GM12873 (cell line): ENCODE results near the gene CRKL.

Experiments
- TF ChIP-seq, protein P1 (sequence below): IDR thresholded peaks from 2 replicates; pipeline ENCODE4 v1.5.1; 2012; ENCODE audit warnings: low read depth, mild to moderate bottlenecking, moderate library complexity, low read length, control low read depth; ENCODE audit not compliant: insufficient read depth; ENCODE audit errors: missing control alignments

The CRKL gene

DNA sequence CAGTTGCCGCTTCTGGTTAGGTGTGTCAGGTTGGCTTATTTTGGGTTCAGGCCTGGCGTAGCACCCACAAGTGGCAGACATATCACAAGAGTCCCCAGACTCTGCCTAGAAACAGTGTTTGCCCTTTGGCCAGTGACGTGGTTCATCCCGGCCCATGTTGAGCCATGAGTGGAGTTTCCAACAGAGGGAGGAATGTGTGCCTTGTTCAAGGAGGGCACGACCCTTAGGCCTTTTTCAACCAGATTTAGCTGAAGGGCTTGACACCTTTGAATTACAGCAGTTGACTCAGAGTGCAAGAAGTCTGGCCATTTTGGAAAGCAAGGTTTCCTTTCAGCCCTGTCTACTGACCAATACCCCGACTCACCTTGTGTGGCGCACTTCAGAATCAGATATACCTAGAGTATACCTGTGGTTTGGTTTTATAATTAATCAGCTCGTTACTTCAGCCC lies 34.7 kb downstream of the CRKL start:
- TF ChIP-seq, protein P1, sequence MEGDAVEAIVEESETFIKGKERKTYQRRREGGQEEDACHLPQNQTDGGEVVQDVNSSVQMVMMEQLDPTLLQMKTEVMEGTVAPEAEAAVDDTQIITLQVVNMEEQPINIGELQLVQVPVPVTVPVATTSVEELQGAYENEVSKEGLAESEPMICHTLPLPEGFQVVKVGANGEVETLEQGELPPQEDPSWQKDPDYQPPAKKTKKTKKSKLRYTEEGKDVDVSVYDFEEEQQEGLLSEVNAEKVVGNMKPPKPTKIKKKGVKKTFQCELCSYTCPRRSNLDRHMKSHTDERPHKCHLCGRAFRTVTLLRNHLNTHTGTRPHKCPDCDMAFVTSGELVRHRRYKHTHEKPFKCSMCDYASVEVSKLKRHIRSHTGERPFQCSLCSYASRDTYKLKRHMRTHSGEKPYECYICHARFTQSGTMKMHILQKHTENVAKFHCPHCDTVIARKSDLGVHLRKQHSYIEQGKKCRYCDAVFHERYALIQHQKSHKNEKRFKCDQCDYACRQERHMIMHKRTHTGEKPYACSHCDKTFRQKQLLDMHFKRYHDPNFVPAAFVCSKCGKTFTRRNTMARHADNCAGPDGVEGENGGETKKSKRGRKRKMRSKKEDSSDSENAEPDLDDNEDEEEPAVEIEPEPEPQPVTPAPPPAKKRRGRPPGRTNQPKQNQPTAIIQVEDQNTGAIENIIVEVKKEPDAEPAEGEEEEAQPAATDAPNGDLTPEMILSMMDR = no peak

DNA sequence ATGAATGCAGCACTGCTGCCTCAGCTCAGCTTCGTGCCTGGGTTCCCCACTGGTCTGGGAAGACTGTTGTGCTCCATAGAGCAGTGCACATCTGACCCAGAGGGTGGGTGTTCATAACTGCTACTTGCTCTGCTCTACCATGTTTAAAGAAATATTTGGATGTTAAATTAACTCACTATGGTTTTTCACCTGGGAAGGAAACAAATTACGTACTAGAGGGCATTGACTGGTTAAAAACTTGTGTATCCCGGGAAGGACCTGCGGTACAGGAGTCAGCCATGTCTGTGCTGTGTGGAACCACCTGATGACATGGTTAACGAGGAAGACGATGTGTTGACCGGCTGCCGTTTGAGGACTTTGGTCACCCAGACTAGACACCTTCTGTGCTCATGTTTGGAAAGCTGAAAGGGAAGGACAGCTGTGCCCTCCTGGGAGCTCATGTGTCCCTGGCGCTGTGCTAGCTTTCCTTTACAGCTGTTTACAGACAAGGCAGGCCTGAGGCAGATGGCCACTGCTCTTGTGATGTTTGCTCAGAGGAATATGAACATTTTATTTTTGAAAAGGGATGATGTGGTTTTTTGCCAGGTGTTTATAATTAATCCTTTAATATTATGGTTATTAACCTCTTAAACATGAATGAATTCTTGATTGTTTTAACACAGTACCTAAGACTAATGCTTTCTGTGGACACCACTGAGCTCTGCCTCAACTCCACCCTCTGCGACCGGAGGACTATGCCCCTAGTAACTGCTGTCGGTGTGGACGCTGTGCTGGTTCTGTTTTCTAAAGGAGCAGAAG lies 35.5 kb downstream of the CRKL start:
- TF ChIP-seq, protein P1 = no peak

DNA sequence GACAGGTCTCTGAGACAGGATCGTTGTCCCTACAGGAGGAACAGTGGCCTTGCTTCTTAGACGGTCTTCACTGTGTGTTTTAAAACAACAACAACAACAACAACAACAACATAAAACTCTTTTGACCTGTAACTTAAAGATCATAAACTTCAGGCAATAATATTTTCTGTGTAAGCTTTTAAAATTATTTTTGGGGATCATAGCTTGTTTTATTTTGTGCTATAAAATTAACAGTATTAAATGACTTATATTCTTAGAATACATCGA lies 36.1 kb downstream of the CRKL start:
- TF ChIP-seq, protein P1 = no peak

DNA sequence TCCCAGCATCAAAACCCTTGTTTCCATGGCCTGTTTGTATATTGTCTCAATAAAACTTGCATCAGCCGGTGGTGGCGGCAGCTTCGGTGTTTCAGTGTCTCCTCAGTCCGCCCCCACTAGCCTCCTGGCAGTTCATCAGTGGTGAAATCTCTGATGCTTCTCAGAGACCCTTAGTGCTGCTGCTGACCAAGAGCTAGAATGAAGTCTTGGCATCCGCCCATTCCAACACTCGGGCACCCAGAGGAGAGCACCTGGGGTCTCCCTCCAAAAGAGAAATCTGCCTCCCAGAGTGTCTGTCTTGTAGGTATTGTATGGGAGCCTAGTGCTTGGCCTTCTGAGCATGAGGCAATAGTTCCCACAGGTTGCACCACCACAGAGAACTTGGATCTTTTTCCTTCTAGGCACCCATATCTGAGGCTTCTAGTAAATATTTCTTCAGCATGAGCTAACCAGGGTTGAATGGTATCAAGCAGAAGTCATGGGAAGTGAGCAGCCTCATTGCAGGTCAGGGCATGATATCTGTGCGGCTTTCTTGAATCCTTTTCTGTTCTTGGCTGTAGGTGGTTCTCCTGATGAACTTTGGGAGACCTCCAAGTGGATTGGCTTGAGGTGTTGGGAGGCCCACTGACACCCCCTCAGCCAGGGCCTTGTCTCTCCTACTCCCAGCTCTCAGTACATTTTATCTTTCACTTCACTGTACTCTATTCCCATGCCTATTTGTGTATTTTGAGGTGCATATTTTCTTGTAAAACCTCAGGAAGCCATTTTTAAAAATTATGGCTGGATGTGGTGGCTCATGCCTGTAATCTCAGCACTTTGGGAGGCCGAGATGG lies 36.7 kb downstream of the CRKL start:
- TF ChIP-seq, protein P1 = no peak

DNA sequence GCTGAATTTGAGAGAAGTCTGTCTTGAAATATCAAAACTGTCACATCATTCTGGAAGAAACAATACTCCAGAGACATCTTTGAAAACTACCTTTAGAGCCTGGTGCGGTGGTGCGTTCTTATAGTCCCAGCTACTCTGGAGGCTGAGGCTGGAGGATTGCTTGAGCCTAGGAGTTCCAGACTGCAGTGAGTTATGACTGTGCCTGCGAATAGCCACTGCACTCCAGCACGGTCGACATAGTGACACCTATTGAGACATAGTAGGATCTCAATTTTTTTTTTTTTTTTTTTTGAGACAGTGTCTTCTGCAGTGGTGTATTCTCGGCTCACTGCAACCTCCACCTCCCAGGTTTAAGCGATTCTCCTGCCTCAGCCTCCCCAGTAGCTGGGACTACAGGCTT lies 38.3 kb downstream of the CRKL start:
- TF ChIP-seq, protein P1 = no peak

DNA sequence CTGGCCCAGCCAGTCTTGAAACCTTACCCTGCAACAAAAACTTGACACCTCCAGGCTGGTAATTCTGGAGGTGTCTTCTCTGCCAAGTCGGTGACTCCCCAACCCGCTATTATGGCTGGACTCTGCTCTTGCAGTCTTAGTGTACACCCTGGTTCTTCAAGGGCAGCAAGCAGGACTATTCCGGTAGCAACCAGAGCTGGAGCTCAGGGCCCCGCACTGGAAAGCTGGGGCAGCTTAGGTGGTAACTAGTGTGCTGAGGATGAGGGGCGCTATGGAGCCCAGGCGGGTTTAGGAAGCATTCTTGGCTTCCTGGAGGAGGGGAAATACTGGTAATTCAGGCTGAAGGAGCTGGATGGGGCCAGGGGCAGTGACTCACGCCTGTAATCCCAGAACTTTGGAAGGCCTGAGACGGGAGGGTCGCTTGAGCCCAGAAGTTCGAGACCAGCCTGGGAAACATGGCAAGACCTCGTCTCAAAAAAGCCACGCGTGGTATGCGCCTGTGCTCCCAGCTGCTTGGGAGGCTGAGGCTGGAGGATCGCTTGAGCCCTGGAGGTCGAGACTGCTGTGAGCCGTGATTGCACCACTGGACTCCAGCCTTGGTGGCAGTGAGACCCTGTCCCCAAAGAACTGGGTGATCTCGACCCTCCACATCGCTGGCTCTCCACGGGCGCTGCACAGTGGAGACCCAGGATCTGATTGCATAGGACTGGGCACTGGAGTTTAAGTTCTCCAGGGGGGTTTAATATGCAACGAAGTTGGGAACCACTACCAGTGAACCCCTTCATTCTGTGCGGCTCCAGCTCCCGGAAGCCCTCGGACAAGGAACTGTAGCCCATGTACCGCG lies 39.3 kb downstream of the CRKL start:
- TF ChIP-seq, protein P1 = no peak
